Measurements from ENCODE around the gene SYT1.
"Not testable (repeated sequence)": the region's sequence is repeated elsewhere in the genome, so short reads cannot be mapped to it uniquely, and the experiment has no call there.

Gene SYT1

DNA sequence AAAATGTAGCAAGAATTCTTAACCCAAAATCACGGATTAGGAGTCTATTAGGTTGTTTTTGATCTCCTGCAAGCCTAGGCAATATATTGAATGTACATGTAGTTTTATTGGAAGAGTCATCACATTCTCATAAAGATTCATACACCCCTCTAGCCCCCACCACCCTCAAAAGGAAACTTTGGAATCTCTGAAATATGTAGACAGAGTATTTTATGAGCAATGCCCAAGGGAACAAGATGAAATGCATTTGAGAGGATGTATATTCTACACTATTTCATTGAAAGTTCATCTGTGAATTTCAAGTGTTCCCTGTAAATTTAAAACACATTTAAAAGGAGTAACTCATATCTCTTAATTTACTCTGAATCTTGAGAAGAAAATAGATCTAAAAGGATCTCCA lies 103.7 kb downstream of the SYT1 start:
- DNase-seq (ENCODE audit: low read depth in 2 of 2), result no peak

DNA sequence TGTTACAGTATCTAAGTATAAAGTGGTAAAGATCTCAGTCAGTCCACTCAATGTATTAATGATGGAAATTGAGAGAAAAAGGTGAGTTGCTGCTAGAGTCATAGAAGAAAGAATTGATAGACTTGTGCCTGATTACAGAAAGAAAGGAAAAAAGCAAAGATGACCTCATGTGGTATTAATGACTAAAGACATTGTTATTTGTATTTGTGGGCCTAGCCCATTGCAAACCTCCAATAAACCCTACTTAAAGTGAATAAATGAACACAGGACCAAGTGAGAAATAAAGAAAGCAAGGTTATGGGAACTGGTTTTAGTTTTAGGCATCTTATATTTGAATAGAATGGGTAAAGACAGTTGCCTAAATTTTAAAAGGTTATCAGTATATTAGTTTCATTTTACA lies 105.5 kb downstream of the SYT1 start:
- DNase-seq (ENCODE audit: low read depth in 2 of 2), result no peak

DNA sequence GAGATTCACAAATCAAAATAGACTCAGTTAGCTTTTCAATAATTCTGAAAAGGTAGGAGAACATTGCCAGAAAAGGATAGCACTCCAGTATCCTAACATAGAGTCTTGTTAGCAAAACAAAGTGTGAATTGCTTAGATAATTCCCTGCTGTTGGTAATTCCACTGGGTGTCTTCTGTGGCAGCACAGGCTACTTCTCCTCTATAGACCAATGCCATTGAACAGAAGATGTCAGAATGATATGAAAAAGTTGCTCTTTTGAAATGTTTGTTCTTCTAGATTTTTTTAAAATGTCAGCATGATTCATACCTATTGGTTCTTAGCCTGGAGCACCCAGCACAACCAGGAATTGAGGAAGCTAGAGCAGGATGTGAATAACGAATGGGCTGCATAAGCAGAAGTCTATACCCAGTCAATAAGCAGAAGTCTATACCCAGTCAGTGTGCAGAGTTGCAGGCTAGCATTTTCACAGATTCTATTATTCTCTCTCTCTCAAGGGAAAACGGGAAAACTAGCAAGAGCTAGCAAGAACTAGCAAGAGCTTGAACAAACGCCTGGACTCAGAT lies 112.8 kb downstream of the SYT1 start:
- DNase-seq (ENCODE audit: low read depth in 2 of 2), result no peak

DNA sequence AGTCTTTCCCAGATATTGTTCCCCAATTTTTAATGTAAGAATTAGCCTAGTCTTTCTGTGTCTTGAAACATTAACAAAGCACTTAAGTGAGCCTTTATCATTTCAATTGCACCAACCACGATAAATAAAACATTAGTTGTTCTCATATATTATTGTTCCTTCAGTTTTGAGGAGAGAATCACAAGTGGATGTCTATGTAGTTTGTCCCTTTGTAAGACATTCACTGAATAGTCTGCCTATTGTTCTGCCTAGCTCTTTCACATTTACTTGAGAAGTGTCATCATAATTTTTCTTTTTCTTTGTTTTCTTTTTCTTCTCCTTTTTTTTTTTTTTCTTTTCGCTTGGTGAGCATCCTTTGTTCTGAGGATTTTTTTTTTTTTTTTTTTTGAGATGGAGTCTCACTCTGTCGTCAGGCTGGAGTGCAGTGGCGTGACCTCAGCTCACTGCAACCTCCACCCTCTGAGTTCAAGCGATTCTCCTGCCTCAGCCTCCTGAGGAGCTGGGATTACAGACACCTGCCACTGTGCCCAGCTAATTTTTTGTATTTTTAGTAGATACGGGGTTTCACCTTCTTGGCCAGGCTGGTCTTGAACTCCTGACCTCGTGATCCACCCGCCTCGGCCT lies 129.7 kb downstream of the SYT1 start:
- DNase-seq (ENCODE audit: low read depth in 2 of 2), result no peak

DNA sequence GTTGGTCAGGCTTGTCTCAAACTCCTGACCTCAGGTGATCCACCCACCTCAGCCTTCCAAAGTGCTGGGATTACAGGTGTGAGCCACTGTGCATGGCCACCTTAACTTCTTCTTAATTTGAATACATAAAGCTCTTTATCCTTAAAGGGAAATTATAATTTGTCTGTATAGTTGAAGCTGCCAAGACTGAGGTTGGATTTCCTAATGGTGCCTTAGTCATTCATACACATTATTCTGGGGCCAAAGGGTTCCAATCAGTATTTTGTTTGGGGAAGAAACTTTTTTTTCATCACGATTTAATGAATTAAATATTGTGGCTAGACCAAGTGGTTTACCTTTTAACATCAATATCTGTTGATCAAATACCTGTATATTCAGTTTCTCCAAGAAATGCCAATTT lies 135.9 kb downstream of the SYT1 start:
- no peak for DNase-seq (ENCODE audit: low read depth in 2 of 2)

DNA sequence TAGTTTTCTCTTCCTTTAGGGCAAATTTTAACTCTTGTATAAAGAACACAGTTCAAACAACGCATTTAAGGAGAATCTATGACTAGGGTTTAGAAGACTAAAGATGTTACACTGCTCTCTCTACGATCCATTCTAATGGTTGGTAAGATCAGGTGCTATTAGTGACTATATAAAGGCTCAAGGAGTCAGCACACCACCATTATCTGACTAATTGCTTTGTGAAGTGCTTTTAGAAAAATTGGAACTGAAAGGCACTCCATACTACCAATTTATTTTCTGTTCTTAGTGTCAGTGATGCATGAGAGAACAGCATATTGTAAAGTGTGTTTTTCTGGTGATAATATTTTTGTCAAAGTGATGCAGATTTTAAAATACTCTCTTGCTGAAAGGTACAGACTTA lies 136.8 kb downstream of the SYT1 start:
- no peak for DNase-seq (ENCODE audit: low read depth in 2 of 2)

DNA sequence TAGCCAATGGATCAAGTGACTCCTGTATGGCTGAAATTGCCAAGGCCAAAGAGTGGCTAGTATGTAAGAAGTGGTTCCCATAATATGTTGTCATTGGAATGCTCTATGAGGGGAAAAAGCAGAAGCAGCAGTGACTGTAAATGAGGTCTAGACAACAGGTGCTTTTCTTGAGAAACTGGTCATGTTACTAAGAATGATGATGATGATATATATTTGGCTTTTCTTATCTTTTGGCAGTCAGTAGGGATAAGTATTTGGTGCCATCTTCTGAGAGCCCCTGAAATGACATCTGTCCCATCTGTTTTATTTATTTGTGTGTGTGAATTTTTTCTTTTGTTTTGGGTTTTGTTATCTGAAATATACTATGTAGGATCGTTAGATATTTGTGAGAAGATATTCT lies 141.7 kb downstream of the SYT1 start:
- DNase-seq (ENCODE audit: low read depth in 2 of 2), result no peak

DNA sequence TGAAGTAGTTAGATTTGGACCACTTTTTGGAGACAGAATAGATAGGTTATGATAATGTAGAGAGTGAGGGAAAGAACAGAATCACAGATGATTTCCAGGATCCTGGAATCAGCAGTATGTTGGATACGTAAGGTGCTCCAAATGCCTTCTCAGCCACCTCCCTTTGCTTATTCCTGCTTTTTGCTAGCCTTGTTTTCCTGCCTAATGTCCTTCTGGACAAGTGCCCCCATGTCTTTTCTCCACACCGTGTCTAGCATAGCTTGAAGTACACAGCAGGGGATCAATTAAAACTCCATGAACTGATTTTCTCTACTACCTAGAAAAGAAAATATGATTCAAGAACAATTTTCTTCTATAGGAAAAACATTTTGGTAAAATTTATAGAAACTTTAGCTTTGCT lies 144.0 kb downstream of the SYT1 start:
- DNase-seq (ENCODE audit: low read depth in 2 of 2), result no peak

DNA sequence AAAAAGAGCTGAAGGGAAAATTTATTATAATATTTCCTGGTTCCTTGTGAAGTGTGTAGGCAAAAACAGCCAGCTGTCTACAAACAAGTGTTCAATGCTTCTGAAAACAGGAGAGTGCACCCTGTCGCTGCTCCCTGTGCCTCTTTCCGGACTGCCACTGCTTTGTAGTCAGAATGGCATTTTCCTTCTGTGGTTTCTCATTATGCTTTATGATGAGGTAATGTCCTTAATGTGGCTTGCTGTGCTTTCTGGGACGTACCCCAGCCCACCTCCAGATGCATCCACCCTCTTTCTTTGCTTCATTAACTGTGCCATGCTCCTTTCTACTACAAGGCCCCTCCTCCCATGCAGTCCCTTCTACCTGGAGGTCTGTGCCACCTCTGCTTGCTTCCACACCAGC lies 148.1 kb downstream of the SYT1 start:
- DNase-seq (ENCODE audit: low read depth in 2 of 2), result no peak

DNA sequence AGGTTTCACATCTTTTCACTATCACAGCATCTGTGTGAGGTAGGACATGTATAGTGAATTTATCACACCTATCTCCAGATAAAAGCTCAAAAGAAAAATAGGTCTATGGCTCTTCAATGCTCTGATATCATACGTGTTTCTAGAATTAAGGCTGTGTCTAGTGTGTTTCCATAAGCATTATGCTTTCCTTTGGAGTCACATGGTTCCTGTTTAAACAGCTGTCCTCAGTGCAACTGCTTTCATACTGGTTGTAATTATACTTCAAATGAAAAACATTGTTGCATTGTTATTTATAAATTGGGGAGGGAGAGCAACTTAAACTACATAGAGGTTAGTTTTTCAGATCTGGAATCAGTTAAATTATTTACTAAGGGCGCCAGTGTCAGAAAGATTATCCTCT lies 151.6 kb downstream of the SYT1 start:
- no peak for DNase-seq (ENCODE audit: low read depth in 2 of 2)

DNA sequence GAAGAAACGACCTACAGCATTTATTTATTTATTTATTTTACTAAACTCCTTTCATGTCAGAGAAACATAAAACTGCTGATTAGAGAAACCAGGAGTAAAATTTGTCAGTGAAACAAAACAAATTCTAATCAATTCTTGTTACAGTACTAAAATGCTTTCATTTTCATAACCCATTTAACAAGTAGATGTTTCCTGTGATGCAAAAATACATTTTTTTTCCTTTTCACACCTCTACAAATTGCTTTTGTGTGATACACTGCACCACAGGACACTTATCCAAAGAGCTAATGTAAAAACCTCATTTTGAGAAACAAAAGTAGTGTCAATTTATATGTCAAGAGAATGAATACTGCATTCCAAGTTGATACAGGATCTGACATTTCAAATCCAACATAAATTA lies 155.1 kb downstream of the SYT1 start:
- DNase-seq (ENCODE audit: low read depth in 2 of 2), result no peak

DNA sequence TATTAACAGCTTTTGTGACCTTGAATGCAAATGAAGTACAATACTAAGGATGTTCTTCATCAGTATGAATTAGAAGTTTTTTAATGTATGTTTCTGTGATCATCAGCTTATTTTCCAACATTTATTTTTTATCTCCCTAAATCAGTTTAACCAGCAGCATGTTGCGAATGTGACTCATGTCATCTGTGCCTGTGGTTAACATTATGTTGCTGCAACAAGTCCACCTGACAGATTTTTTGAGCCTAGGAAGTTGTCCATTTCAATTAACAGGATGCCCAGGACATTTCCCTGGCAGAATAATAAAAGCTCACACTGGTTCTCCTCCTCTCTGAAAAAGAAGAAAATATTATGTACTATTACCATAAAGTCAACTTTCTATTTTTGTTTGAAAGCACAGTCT lies 155.5 kb downstream of the SYT1 start:
- DNase-seq (ENCODE audit: low read depth in 2 of 2), result no peak

DNA sequence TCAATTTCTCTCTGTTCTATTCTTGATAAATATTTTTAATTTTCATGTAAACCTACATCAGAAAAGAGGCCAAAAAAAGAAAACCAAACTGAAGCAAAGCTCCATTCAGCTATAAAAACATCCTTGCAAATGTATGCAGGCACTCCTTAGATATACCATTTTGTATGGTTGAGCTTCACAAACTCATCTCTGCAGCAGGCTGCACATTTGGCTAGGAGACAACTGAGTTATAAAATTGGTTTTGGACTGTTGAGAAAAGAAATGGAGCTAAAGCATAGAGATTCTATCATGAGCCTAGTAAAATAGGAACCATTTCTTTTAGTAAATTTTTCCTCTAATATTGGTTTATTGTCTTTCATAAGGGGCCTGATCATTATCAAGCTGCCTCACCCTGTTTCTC lies 156.4 kb downstream of the SYT1 start:
- no peak for DNase-seq (ENCODE audit: low read depth in 2 of 2)

DNA sequence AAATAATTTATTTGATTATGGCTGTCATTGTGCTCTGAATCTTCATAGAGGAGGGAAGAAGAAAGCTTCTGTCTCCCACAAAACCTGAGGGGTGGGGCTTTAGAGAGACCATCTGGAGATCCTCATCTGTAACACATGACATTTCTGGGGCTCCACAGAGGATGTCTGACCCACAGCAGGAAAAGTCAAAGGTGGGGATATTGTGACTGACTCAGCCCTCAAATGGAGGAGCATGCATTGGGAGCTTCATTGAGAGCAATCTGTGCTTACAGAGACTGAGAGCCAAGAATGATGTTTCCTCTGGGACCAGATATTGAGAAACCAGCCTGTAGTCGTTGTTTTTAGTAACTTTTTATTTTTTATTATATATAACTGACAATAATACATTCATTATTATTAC lies 158.7 kb downstream of the SYT1 start:
- no peak for DNase-seq (ENCODE audit: low read depth in 2 of 2)

DNA sequence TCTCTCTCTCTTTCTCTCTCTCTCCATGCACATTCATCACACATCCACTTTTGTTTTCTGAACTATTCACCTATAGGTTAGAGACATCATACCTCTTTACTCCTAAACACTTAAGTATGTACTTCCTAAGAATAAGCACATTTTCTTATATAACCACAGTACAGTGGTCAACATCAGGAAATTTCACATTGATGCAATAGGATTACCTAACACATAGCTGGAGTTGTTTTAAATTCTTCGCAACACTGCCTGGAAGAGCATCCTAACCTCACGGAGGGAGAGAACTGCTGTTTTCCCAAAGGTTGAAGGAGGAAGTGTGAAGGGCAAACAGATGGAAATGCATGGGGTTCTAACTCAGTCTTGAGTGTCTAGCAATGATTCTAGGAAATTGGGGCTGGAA lies 159.2 kb downstream of the SYT1 start:
- DNase-seq (ENCODE audit: low read depth in 2 of 2), result no peak

DNA sequence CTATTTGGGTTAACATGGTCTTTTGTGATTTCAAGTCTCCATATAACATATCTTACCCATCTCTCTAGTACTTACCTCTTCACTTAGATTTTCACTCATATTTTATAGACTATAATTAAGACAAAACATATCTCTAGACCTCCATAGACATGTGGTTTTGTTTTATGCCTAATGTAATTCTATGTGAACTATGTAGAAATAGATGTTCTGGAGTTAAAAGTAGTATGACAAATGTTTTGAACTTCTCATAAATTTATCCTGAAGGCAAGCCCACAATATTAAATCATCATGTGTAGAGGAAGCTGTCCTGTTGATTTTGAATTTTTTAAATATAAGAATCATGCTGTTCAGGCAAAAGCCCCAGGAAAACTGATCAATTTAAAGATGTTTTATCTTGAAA lies 169.2 kb downstream of the SYT1 start:
- DNase-seq (ENCODE audit: low read depth in 2 of 2), result no peak

DNA sequence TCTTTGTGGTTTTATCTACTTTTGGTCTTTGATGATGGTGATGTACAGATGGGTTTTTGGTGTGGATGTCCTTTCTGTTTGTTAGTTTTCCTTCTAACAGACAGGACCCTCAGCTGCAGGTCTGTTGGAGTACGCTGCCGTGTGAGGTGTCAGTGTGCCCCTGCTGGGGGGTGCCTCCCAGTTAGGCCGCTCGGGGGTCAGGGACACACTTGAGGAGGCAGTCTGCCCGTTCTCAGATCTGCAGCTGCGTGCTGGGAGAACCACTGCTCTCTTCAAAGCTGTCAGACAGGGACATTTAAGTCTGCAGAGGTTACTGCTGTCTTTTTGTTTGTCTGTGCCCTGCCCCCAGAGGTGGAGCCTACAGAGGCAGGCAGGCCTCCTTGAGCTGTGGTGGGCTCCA lies 180.2 kb downstream of the SYT1 start:
- not testable (repeated sequence) for DNase-seq (ENCODE audit: low read depth in 2 of 2)

DNA sequence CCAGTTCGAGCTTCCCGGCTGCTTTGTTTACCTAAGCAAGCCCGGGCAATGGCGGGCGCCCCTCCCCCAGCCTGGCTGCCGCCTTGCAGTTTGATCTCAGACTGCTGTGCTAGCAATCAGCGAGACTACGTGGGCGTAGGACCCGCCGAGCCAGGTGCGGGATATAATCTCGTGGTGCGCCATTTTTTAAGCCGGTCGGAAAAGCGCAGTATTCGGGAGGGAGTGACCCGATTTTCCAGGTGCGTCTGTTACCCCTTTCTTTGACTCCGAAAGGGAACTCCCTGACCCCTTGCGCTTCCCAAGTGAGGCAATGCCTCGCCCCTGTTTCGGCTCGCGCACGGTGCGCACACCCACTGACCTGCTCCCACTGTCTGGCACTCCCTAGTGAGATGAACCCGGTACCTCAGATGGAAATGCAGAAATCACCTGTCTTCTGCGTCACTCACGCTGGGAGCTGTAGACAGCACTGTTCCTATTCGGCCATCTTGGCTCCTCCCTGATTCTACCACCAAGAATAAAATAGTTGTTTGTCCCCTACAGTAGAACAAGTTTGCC lies 180.7 kb downstream of the SYT1 start:
- not testable (repeated sequence) for DNase-seq (ENCODE audit: low read depth in 2 of 2)

DNA sequence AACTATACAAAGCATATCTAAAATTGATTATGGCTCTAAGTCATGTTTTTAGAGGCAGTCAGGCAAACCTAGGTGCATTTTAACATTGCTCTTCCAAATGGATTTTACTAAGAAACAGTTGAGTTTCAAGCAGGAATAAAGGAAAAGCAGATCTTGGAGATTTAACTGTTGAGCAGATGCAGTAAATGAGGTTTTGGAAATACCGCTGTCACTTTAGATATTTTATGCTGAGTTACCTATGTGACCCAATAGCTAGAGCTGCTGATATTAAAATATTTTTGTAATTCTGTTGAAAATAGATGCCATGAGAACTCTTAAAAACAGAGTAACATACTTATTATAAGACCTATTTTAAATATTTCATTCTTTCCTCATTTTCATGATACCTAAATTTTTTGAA lies 181.4 kb downstream of the SYT1 start:
- no peak for DNase-seq (ENCODE audit: low read depth in 2 of 2)

DNA sequence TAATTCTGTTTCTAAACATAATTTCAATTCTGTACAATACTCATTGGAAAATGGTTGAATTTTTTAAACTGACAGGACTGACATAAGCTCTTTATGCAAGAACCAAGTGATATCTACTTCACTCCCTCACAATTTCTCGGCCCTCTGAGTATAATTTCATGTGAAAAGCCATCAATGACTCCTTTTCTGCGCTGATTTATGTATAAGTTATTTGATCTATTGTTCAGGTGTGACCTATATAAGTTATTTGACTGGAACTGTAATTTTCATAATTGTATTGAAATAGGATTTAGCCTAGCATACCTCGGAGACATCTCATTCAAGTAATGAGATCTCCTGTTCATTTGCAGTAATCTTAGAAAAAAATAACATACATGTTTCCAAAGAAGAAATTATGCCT lies 184.4 kb downstream of the SYT1 start:
- DNase-seq (ENCODE audit: low read depth in 2 of 2), result no peak

DNA sequence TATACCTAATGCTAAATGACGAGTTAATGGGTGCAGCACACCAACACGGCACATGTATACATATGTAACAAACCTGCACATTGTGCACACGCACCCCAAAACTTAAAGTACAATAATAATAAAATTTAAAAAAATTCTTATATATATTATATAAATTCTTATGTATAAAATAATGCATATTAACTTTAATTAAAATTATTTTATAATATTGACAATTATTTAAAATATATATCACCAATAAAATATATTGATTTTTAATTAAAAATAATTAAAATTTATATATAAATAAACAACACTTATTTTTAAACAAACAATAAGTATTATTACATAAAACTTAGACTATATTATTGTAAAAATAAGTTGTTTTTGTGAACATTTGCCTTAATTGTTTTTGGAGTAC lies 188.8 kb downstream of the SYT1 start:
- DNase-seq (ENCODE audit: low read depth in 2 of 2), result no peak

DNA sequence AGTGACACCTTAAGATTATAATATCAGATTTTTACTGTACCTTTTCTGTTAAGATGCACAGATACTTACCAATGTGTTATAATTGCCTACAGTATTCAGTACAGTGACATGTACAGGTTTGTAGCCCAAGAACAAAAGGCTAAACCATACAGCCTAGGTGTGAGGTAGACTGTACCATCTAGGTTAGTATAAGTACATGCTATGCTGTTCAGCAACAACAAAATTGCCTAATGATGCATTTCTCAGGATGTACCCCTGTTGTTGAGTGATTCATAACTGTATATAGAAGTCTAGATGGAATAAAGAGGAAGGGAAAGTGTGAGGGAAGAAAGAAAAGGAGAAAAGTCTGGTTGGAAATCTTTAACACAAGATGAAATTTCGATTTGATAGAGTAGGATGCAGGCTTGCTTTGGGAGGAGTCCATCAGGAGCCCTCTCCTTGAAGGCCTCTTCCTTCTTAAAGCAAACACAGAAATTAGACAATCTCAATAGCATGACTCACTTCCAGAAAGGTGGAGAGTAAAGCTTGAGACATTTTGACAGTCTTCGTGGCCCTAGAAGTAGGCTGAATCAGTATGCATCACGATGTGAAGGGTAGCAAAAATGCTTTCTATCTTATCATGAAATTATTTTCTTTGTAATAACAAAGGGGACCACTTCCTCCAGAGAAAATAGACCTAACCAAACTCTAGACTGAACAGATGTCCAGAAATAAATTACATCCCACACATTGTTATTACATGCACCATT lies 191.5 kb downstream of the SYT1 start:
- no peak for DNase-seq (ENCODE audit: low read depth in 2 of 2)

DNA sequence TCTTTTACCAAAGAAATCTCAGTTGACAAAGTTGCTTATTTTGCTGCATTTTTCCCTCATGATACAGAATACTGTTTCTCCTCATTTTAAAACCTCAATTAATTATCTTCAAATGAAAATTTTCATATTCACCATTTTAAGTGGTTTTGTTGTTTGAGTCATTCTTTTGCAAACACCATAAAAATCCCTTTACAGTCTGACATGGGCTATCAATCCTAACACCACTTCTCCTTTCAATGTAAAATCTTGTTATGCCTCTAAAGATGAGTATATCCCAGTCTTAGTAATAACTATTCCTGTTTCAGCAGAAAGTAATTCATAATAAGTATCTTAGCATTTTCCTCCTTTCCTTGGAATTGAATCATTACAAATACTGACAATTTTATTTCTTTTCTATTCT lies 192.2 kb downstream of the SYT1 start:
- no peak for DNase-seq (ENCODE audit: low read depth in 2 of 2)

All from stimulated activated CD4-positive, alpha-beta T cell treated with anti-CD3 and anti-CD28 coated beads, Interleukin-1b, Interleukin-23, amount 100 ng/mL, for 4 hours (primary cell).